BJ (cell line): Measurements from ENCODE around the gene MYH7. TPM values are rescaled to one million over a fixed set of nuclear protein-coding genes. Genes with fewer than 3 reads are reported as not detected.

ENCODE experiments used
- CTCF ChIA-PET: fragments of 350-600 bp; formaldehyde crosslinking; extraction: SDS; loops from one replicate; lab custom pipeline; 2021; ENCODE audit warnings: antibody characterized with exemption, inconsistent platforms; lab: Yijun Ruan, JAX
- POLR2A ChIA-PET: fragments of 300-600 bp; sonication (Branson Sonifier 250); formaldehyde crosslinking; extraction: SDS; loops from one replicate; lab custom pipeline; 2021; ENCODE audit warnings: antibody characterized with exemption; lab: Charles Lee
- DNase-seq: peaks from one replicate; pipeline ENCODE4 v3.0.0-alpha.2; 2011; ENCODE audit warnings: low read depth
- H3K27me3 ChIP-seq: 2 replicates; pipeline ENCODE4 v1.6.0; 2011; ENCODE audit warnings: low read length; ENCODE audit not compliant: control insufficient read depth, insufficient read depth
- H3K36me3 ChIP-seq: 2 replicates; pipeline ENCODE4 v1.5.1; 2011; ENCODE audit warnings: low read length; ENCODE audit not compliant: control insufficient read depth, insufficient read depth
- H3K4me3 ChIP-seq: 2 replicates; pipeline ENCODE4 v1.5.1; 2011; ENCODE audit warnings: low read depth, mild to moderate bottlenecking, control low read depth, low read length
- polyA plus RNA-seq: library from polyadenylated mRNA; depleted of rRNA; stranded (reverse); fragments of >200 nt; gene quantifications from 2 replicates; pipeline ENCODE4 v1.2.3, GENCODE V29; 2011
- TF ChIP-seq, protein P1 (sequence below): IDR thresholded peaks from 2 replicates; pipeline ENCODE4 v1.5.1; 2011; ENCODE audit warnings: low read depth, mild to moderate bottlenecking, control low read depth, inconsistent platforms, low read length, moderate library complexity; ENCODE audit not compliant: insufficient read depth

The MYH7 gene
- polyA plus RNA-seq, 1 experiment, result not detected

GRCh38 chr14:23379366-23380196 is 55.9 kb downstream of the MYH7 start:
- POLR2A ChIA-PET, result interaction anchor here (0.6 kb wide), 1 partner anchor 27 kb away, joined by 3 read pairs; the partner anchor contains the start of gene SLC22A17
- DNase-seq, result no peak
- Histone ChIP-seq H3K36me3 (no peaks in the 10 kb centered on the region), H3K4me3 (no peak overlapping the region), H3K27me3 (peaks cover 9% of the 10 kb centered on the region)
- TF ChIP-seq, protein P1, sequence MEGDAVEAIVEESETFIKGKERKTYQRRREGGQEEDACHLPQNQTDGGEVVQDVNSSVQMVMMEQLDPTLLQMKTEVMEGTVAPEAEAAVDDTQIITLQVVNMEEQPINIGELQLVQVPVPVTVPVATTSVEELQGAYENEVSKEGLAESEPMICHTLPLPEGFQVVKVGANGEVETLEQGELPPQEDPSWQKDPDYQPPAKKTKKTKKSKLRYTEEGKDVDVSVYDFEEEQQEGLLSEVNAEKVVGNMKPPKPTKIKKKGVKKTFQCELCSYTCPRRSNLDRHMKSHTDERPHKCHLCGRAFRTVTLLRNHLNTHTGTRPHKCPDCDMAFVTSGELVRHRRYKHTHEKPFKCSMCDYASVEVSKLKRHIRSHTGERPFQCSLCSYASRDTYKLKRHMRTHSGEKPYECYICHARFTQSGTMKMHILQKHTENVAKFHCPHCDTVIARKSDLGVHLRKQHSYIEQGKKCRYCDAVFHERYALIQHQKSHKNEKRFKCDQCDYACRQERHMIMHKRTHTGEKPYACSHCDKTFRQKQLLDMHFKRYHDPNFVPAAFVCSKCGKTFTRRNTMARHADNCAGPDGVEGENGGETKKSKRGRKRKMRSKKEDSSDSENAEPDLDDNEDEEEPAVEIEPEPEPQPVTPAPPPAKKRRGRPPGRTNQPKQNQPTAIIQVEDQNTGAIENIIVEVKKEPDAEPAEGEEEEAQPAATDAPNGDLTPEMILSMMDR, result peak; percentile 94
- CTCF ChIA-PET, result interaction anchor here (0.6 to 8.1 kb wide), 33 partner anchors 9 to 189 kb away, joined by 3 to 132 read pairs (median 5); partner anchors contain the start of genes EFS, PABPN1 and SLC22A17

GRCh38 chr14:23378612-23379220 is 56.7 kb downstream of the MYH7 start:
- CTCF ChIA-PET, result interaction anchor here (1.0 to 8.1 kb wide), 12 partner anchors 8 to 114 kb away, joined by 3 to 132 read pairs (median 13); partner anchors contain the start of gene SLC22A17
- Histone ChIP-seq H3K36me3 (no peaks in the 10 kb centered on the region), H3K27me3 (peaks cover 9% of the 10 kb centered on the region), H3K4me3 (no peak overlapping the region)
- POLR2A ChIA-PET, result no interaction called here
- TF ChIP-seq, protein P1, result no peak
- no peak for DNase-seq

- CTCF ChIA-PET, result interaction anchor here (0.9 to 8.1 kb wide), 7 partner anchors 9 to 56 kb away, joined by 3 to 132 read pairs (median 15); no protein-coding TSS in a partner anchor
- no peak for DNase-seq
Measured at GRCh38 chr14:23377573-23378563, 57.6 kb downstream of the MYH7 start.

DNA sequence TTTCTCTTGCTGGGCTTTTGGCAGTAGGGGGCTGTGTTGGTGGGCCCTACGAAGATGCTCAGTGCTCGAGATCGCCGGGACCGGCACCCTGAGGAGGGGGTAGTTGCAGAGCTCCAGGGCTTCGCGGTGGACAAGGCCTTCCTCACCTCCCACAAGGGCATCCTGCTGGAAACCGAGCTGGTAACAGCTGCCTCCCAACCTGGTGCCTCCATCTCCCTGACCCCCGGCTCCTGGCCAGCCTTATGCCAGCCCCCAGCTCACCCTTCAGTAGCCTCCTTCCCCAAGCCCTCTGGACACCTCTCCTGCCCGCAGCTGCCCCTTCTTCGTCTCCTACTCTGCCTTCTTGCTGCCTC is 58.3 kb downstream of the MYH7 start:
- POLR2A ChIA-PET, result no interaction called here

More at GRCh38 chr14:23377573-23378563, 57.6 kb downstream of the MYH7 start:
- POLR2A ChIA-PET, result no interaction called here
- Histone ChIP-seq H3K27me3 (peaks cover 9% of the 10 kb centered on the region), H3K4me3 (no peak overlapping the region), H3K36me3 (no peaks in the 10 kb centered on the region)
- TF ChIP-seq, protein P1, result no peak

More for the DNA sequence above, 58.3 kb downstream of the MYH7 start:
- H3K4me3 ChIP-seq, result no peak overlapping the region
- no peaks in the 10 kb centered on the region for H3K36me3 ChIP-seq
- no peak for DNase-seq
- TF ChIP-seq, protein P1, result no peak
- peaks cover 9% of the 10 kb centered on the region for H3K27me3 ChIP-seq
- CTCF ChIA-PET, result interaction anchor here (0.9 to 8.1 kb wide), 5 partner anchors 10 to 55 kb away, joined by 3 to 132 read pairs (median 3); no protein-coding TSS in a partner anchor
